GM18909 (cell line): ENCODE measurements around the gene RMRP.

Experiments
- ATAC-seq: cut with Tn5 transposase; IDR thresholded peaks from one replicate; pipeline ENCODE4 v1.9.1; 2021; ENCODE audit warnings: mild to moderate bottlenecking; ENCODE audit not compliant: unreplicated experiment, poor library complexity

RMRP gene

GRCh38 chr9:35667939-35668338 lies 10.1 kb upstream of the RMRP start:
- no peak for ATAC-seq

DNA sequence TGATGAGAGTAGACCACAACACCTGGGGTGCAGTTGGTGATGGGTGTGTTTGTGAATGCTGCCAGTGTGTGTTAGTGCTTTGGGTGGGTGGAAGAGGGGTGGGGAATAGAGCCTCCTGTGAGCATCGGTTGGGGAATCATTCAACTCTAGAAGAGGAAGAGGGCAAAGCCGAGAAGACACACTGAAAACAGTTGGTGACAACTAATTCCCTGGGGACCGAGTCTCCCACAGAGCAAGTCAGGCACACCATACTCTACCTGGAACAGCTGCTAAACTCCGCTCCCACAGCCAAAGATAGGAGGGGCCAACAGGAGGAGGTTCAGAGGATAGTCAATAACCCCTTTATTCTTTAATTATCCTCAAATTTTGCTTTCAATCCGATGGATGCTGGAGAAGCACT lies 8.7 kb upstream of the RMRP start:
- ATAC-seq: no peak

- ATAC-seq: no peak
These were observed 8.2 kb upstream of the RMRP start for GRCh38 chr9:35666045-35666444.

DNA sequence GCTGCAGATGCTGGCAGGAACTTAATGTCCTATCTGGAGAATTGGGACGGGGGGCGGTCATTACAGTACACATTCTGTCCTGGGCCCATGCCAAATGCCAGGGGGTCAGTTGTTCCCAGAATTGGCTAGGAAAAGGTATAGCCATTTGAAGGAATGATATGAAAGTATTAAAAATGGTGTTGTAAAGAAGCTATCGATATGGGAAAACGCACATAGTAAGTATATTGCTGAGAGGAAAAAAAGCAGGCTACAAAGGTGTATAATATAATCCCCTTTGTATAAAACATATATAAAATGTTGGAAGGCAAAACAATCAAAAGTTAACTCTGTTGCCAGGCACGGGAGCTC lies 7.6 kb upstream of the RMRP start:
- no peak for ATAC-seq

DNA sequence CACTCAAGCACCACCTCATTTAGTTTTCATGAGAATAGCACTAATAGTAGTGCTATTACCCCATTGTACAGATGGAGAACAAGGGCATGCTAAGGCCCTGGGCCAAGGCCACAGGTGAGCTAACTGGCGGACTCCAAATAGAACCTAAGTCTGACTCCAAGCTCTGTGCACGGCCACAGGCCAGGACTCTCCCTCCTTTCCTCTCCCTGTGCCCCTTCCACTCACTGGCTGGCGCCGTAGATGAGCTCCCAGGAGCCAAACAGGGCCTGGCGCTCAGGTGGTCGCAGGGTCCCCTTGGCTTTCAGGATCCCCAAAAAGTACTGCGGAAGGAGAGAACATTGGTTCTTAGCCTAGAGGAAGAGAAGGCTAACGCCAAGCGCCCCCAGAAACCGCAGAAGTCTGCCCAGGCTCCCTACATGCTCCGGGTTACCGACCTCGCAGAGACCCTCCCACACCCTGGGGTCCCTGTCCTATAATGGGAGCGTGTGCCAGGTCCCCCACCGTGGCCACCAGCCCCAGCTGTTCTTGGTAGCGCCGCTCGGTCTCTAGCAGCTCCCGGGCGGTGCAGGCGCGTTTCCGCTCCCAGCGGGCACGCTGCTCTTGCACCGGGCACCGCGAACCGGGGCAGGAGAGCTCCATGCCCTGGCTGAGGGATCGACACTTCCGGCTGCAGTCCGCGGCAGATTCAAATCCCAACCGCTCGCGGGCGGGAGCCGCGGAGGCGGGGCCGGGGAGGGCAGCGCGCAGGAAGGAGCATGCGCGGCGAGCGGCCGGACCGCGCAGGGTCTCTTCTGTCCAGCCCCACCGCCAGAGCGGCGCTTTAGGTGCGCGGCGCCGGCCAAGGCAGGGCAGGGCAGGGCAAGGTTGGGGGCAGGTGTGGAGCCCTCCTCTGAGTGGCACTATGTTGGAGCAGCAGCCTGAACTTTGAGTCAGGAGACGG lies 7.0 kb upstream of the RMRP start, which contains the start of gene ARHGEF39:
TSS of gene ARHGEF39 (minus strand) at position 665 of the 940 bp plus-strand sequence. CDS start at position 639, 26 bp downstream.
- peak; percentile 71 for ATAC-seq

DNA sequence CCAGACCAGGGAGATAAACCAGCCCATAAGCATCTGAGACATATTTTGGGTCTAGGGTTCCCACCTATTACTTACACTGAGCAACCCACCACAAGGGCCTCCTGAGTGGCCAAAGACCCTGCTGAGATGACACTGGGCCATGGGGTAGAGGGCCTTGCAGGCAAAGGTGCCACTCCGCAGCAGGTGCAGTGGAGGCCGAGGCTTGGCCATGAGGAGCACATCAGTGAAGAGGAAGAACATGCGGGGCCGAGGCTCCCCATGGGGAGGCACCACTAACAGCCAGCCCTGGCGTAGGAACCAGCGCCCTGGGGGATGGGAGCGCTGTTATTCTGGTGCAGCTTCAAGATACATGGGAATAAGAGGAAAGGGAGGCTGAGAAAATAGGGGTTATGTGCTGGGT lies 4.6 kb upstream of the RMRP start:
- ATAC-seq: no peak

DNA sequence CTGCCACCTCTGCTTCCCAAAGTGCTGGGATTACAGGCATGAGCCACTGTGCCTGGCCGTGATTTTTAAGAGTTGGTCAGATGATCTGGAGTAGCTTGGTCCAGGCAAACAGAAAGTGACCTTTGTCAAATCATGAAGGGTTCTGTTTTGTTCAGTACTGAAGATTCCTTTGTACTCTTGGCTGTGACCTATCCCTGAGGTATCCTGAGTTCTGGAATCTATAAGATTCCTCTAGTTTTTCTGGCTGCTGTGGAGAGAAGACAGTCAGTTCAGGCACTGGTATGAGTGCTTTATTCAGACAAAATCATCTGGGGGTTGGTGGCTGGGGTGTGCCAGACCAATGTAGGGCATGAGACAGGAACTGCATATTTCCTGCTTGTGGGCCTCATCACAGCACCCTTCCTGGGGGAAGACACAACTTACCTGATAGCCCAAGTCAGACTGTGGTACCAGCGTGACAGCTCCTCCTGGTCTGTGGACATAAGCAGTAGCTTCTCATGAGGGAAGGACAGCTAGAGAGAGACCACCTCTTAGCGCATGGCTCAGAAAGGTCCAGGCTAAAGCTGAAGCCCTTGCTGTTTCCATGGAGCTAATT lies 4.0 kb upstream of the RMRP start:
- ATAC-seq: no peak

DNA sequence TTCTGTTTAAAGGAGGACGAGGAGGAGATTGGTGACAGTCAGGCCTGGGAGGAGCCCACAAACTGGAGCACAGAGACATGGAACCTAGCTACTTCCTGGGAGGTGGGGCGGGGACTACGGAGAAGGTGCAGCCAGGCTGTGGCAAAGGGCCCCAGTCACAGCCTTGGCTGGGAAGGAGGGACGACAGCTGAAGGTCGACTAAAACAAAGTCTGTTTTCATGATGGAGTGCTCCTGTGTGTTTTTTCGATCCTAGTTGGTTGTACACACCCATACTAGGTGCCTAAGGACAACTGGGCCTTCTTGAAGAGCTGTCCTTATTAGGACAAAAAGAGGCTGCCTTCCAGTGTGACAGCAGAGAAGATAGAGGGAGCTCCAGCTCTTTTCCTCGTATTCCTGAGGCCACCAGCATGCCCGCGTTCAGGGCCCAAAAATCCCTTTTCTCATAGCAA lies 3.2 kb upstream of the RMRP start:
- no peak for ATAC-seq

DNA sequence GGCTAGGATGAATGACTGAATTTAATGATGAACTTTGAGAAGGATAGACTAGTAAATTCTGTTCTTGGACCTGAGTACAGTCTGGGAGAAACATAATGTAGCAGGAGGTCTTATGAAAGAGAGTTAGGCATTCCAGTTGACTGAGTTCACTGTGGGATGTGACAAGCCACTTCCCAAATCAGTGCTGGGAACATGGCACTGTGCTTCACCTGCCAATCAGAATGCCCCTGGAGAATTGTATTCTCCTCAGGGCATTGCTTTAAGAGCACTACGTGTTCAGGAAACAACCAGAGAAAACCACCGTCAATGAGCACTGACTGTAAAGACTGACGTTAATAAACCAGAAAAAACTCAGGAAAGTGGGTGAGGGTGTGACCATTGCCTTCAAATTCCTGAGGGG lies 1.5 kb upstream of the RMRP start:
- ATAC-seq: no peak

GRCh38 chr9:35658968-35659220 lies 1.1 kb upstream of the RMRP start:
- ATAC-seq: no peak

DNA sequence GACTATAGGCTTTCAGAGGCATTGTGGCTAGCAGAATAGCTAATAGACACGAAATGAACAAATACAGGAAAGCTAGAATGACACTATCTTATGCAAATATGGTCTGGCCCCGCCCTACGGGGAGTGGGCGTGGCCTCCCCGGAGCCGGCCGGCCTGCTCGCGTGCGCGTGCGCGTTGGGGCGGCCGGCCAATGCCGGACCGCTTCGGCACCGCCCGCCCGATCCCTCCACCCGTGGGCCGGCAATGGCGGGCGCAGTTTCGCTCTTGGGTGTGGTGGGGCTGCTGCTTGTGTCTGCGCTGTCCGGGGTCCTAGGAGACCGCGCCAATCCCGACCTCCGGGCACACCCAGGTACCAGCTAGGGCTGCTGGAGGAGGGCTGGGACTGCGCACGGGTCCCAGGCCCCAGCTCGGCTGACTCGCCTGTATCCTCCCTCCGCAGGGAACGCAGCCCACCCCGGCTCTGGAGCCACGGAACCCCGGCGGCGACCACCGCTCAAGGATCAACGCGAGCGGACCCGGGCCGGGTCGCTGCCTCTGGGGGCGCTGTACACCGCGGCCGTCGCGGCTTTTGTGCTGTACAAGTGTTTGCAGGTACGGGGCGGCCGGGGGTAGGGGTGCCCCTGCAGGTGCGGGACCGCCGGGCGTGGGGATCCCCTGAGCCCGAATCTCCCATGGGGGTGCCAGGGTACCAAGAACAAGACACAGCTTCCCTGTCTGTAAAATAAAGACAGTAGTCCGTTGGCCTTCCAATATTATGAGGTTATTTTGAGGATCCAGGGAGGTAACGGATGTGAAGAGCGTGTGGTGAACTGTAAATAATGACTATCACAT lies 533 bp upstream of the RMRP start, which contains the start of gene CCDC107:
TSS of gene CCDC107 (plus strand) at position 156 of the 831 bp plus-strand sequence. CDS start at position 244, 88 bp downstream.
- ATAC-seq: peak; percentile 70

DNA sequence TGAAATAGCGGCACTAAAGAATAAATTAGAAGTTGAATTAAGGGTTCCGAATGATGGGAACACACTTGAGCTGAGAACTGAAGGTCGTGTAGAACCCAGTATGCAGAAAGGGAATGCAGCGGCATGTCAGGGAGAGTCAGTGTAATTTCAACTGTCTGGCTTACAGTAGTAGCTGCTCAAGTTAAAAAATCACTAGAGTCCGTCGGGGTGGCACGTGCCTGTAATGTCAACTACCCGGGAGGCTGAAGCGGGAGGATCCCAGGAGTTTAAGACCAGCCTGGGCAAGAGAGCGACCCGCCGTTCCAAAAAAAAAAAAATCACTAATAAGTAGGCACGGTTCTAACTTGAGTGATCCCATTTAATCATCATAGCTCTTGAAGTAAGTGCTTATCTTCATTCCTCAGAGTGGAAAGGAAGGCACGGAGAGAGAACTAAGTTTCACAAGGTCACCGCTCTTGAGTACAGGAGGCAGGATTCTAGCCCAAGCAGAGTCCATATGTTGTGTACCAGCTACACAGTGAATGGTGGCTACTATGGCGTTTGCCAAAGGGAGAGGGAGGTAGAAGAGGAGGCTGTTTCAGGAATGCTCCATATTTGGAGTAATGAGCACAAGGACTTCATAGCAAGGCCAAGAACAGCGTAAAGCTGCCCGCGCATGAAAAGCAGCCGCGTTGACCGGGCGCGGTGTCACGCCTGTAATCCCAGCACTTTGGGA lies 831 bp downstream of the RMRP start:
- no peak for ATAC-seq

DNA sequence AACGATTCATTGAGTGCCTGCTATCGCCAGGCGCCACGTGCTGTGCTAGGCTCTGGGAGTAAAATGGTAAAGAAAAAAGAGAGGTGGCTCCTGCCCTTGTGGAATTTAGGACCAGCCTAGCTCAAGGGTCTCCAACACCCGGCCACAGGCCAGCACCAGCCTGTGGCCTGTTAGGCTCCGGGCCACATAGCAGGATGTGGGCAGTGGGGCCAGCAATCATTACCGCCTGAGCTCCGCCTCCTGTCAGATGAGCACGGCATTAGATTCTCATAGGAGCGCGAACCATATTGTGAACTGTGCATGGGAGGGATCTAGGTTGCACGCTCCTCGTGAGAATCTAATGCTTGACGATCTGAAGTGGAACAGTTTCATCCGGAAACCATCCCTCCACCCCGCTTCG lies 1.5 kb downstream of the RMRP start:
- ATAC-seq: no peak

DNA sequence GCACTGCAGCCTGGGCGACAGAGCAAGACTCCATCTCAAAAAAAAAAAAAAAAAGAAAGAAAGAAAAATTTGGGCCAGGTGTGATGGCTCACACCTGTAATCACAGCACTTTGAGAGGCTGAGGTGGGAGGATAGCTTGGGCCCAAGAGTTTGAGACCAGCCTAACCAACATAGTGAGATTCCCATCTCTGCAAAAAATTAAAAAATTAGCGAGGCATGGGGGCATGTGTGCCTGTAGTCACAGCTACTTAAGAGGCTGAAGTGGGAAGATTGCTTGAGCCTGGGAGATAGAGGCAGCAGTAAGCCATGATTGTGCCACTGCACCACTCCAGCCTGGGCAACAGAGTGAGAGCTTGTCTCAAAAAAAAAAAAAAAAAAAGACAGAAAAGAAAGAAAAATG lies 4.2 kb downstream of the RMRP start:
- ATAC-seq: no peak

- no peak for ATAC-seq
These were observed 5.0 kb downstream of the RMRP start for GRCh38 chr9:35652829-35653209.

GRCh38 chr9:35651956-35652828 lies 5.6 kb downstream of the RMRP start:
- ATAC-seq: no peak

DNA sequence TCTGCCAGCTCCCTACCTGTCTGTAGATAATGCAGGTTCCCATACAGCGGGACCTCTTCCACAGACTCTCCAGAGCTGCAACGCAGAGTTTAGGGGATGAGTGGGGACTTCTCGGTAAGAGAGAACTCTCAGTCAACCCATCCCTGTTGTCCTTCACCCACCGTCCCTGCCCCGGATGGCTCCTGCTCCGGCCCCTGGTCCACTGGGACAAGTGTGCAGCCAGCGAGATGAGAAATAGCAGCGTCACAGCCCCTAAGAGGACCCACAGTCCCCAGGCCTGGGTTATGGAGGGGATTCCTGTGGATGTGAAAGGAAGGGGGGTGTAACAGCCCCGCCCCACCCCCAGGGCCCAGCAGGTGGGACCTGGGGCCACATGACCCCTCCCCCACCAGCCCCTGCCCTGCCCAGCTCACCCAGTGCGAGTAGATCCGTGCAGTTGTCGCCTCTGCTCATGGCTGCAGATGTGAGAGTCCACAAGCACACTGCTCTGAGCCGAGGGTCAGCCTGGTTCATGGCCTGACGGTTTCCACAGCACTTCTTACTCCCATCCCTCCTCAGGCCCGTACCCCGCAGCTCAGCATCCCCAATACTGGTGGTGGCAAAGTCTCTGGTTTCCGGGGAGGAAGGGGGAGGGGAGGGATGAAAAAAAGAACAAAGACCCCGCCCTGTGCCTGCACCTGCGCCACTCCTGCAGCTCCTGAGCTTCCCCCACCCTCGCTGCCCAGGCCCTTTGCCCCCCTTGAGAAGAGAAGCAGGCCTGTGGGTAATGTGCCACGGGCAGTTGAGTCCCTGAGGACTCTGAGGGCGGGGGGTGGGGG lies 7.3 kb downstream of the RMRP start, which contains the start of gene SIT1:
TSS of gene SIT1 (minus strand) at position 591 of the 818 bp plus-strand sequence. CDS start at position 513, 78 bp downstream.
- no peak for ATAC-seq
